K562 (cell line): ENCODE results near the gene DIS3L2.

ENCODE experiments used
- CEBPZ ChIP-seq: fragments of 150-350 bp; IDR thresholded peaks from 2 replicates; pipeline ENCODE4 v1.6.1; 2014; ENCODE audit warnings: low read depth, mild to moderate bottlenecking, low read length, borderline replicate concordance
- CTCF ChIP-seq, 3 experiments: IDR thresholded peaks in 2 of 3; conservative IDR thresholded peaks in 1 of 3; 2 replicates each; pipeline ENCODE4 v1.5.1; 2011 to 2012; ENCODE audit warnings: low read length in 3 of 3, mild to moderate bottlenecking in 3 of 3, control low read depth in 2 of 3, improper control_type of control experiment in 1 of 3, inconsistent platforms in 1 of 3, low read depth in 1 of 3, mixed read lengths in 1 of 3, moderate library complexity in 1 of 3; ENCODE audit not compliant: insufficient read depth in 2 of 3
- DPF2 ChIP-seq: fragments of 450-650 bp; IDR thresholded peaks from 2 replicates; pipeline ENCODE4 v1.6.1; 2016
- EP300 ChIP-seq: IDR thresholded peaks from 2 replicates; pipeline ENCODE4 v1.6.1; 2012; ENCODE audit warnings: low read length, improper control_type of control experiment
- ILK ChIP-seq: fragments of 450-650 bp; IDR thresholded peaks from 2 replicates; pipeline ENCODE4 v1.6.1; 2016; ENCODE audit warnings: missing genetic modification characterization, low read depth, mild to moderate bottlenecking, missing compliant biosample characterization, moderate library complexity, borderline replicate concordance
- IRF9 ChIP-seq: fragments of 450-650 bp; IDR thresholded peaks from 2 replicates; pipeline ENCODE4 v1.6.1; 2016; ENCODE audit warnings: missing biosample characterization, missing genetic modification characterization
- NFE2L1 ChIP-seq: fragments of 450-650 bp; IDR thresholded peaks from 2 replicates; pipeline ENCODE4 v1.6.1; 2016; ENCODE audit warnings: missing genetic modification characterization, low read depth, mild to moderate bottlenecking, missing compliant biosample characterization, moderate library complexity, borderline replicate concordance
- NFIC ChIP-seq: fragments of 450-650 bp; IDR thresholded peaks from 2 replicates; pipeline ENCODE4 v1.6.1; 2017; ENCODE audit warnings: mild to moderate bottlenecking, inconsistent platforms
- SRSF1 ChIP-seq: fragments of 200-400 bp; formaldehyde crosslinking; IDR thresholded peaks from 2 replicates; pipeline ENCODE4 v1.6.1; 2017; ENCODE audit warnings: mild to moderate bottlenecking, low read depth, low read length, moderate library complexity
- TAF9B ChIP-seq: fragments of 450-650 bp; IDR thresholded peaks from 2 replicates; pipeline ENCODE4 v1.6.1; 2018; ENCODE audit warnings: mild to moderate bottlenecking; ENCODE audit not compliant: partially characterized antibody
- ZBTB7A ChIP-seq: IDR thresholded peaks from 2 replicates; pipeline ENCODE4 v1.6.1; 2011; ENCODE audit warnings: low read depth, mild to moderate bottlenecking, low read length, moderate library complexity, borderline replicate concordance; ENCODE audit not compliant: control insufficient read depth
- ZFP91 ChIP-seq: sonication (generic); formaldehyde crosslinking; IDR thresholded peaks from 2 replicates; pipeline ENCODE4 v1.8.0; 2022; ENCODE audit warnings: mild to moderate bottlenecking, missing genetic modification reagents

GRCh38 chr2:232281858-232282507, 320.5 kb downstream of the DIS3L2 start:
- TF ChIP-seq TAF9B (no peak), CEBPZ (no peak), NFE2L1 (tag) (no peak), DPF2 (no peak), CTCF (IDR thresholded peaks at IDR 0.05 in 2 of 3, conservative IDR thresholded peaks at IDR 0.05 in 1 of 3; ENCODE audit: insufficient read depth in 2 of 3, low read depth in 1 of 3, low read length in 3 of 3) (no peak), NFIC (no peak), IRF9 (no peak), ZBTB7A (no peak), ZFP91 (CRISPR knock-in tag) (no peak), ILK (tag) (no peak), EP300 (no peak), SRSF1 (no peak)
